ENCODE data around the gene PTPRE. TPM values are rescaled to one million over a fixed set of nuclear protein-coding genes. Genes with fewer than 3 reads are reported as not detected.

PTPRE gene
- polyA plus RNA-seq, 1 donor from 2014 or later: 4.1 TPM

GRCh38 chr10:127942811-127943210, 35.9 kb downstream of the PTPRE start:
- H2AFZ ChIP-seq (ENCODE audit: low read depth, low read length): no peak overlapping the region
- no peaks in the 10 kb centered on the region for H3F3A ChIP-seq (ENCODE audit: insufficient read depth, low read length, poor library complexity, severe bottlenecking)
- H3K9me2 ChIP-seq (ENCODE audit: insufficient read depth, low read length): no peaks in the 10 kb centered on the region
- H3K9ac ChIP-seq (ENCODE audit: low read length): no peak overlapping the region
- no peak for TF ChIP-seq SMC3 (conservative IDR thresholded peaks at IDR 0.05; ENCODE audit: poor library complexity)
- no peak for TF ChIP-seq EZH2 (IDR thresholded peaks at IDR 0.05; ENCODE audit: borderline replicate concordance, insufficient read depth, low read length, poor library complexity, severe bottlenecking)
- TF ChIP-seq, protein P1, sequence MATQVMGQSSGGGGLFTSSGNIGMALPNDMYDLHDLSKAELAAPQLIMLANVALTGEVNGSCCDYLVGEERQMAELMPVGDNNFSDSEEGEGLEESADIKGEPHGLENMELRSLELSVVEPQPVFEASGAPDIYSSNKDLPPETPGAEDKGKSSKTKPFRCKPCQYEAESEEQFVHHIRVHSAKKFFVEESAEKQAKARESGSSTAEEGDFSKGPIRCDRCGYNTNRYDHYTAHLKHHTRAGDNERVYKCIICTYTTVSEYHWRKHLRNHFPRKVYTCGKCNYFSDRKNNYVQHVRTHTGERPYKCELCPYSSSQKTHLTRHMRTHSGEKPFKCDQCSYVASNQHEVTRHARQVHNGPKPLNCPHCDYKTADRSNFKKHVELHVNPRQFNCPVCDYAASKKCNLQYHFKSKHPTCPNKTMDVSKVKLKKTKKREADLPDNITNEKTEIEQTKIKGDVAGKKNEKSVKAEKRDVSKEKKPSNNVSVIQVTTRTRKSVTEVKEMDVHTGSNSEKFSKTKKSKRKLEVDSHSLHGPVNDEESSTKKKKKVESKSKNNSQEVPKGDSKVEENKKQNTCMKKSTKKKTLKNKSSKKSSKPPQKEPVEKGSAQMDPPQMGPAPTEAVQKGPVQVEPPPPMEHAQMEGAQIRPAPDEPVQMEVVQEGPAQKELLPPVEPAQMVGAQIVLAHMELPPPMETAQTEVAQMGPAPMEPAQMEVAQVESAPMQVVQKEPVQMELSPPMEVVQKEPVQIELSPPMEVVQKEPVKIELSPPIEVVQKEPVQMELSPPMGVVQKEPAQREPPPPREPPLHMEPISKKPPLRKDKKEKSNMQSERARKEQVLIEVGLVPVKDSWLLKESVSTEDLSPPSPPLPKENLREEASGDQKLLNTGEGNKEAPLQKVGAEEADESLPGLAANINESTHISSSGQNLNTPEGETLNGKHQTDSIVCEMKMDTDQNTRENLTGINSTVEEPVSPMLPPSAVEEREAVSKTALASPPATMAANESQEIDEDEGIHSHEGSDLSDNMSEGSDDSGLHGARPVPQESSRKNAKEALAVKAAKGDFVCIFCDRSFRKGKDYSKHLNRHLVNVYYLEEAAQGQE (IDR thresholded peaks at IDR 0.05; ENCODE audit: borderline replicate concordance): no peak
- no peak for TF ChIP-seq RAD21 (conservative IDR thresholded peaks at IDR 0.05)
- H3K36me3 ChIP-seq (ENCODE audit: insufficient read depth, low read length): no peaks in the 10 kb centered on the region
- H3K4me2 ChIP-seq (ENCODE audit: low read length): no peak overlapping the region
- H4K20me1 ChIP-seq (ENCODE audit: insufficient read depth): no peaks in the 10 kb centered on the region
- no peaks in the 10 kb centered on the region for H3K79me2 ChIP-seq (replicated peaks; ENCODE audit: insufficient read depth, low read length)
- H3K27ac ChIP-seq (ENCODE audit: low read length): no peak overlapping the region
- H3K27me3 ChIP-seq (ENCODE audit: insufficient read depth, low read depth, low read length): no peaks in the 10 kb centered on the region
- no peak overlapping the region for H3K4me3 ChIP-seq (ENCODE audit: low read length)
- H3K9me3 ChIP-seq (ENCODE audit: low read length): no peaks in the 10 kb centered on the region

GRCh38 chr10:127943336-127943910, 36.5 kb downstream of the PTPRE start:
- TF ChIP-seq, protein P1 (IDR thresholded peaks at IDR 0.05; ENCODE audit: borderline replicate concordance): no peak
- TF ChIP-seq RAD21 (conservative IDR thresholded peaks at IDR 0.05) (no peak), TAF1 (IDR thresholded peaks at IDR 0.05; ENCODE audit: low read depth) (no peak), SMC3 (conservative IDR thresholded peaks at IDR 0.05; ENCODE audit: poor library complexity) (no peak), MXI1 (conservative IDR thresholded peaks at IDR 0.05; ENCODE audit: poor library complexity, severe bottlenecking) (no peak), EZH2 (IDR thresholded peaks at IDR 0.05; ENCODE audit: borderline replicate concordance, insufficient read depth, low read length, poor library complexity, severe bottlenecking) (no peak), EP300 (conservative IDR thresholded peaks at IDR 0.05; ENCODE audit: poor library complexity, severe bottlenecking) (no peak), POLR2AphosphoS5 (IDR thresholded peaks at IDR 0.05) (no peak)
- TF ChIP-seq, protein P2, sequence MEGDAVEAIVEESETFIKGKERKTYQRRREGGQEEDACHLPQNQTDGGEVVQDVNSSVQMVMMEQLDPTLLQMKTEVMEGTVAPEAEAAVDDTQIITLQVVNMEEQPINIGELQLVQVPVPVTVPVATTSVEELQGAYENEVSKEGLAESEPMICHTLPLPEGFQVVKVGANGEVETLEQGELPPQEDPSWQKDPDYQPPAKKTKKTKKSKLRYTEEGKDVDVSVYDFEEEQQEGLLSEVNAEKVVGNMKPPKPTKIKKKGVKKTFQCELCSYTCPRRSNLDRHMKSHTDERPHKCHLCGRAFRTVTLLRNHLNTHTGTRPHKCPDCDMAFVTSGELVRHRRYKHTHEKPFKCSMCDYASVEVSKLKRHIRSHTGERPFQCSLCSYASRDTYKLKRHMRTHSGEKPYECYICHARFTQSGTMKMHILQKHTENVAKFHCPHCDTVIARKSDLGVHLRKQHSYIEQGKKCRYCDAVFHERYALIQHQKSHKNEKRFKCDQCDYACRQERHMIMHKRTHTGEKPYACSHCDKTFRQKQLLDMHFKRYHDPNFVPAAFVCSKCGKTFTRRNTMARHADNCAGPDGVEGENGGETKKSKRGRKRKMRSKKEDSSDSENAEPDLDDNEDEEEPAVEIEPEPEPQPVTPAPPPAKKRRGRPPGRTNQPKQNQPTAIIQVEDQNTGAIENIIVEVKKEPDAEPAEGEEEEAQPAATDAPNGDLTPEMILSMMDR (IDR thresholded peaks at IDR 0.05; ENCODE audit: poor library complexity, severe bottlenecking): no peak
- no peaks in the 10 kb centered on the region for H4K20me1 ChIP-seq (ENCODE audit: insufficient read depth)

More at GRCh38 chr10:127943336-127943910, 36.5 kb downstream of the PTPRE start:
- Histone ChIP-seq H3K9me2 (ENCODE audit: insufficient read depth, low read length) (no peaks in the 10 kb centered on the region), H3K4me2 (ENCODE audit: low read length) (no peak overlapping the region), H3K79me2 (replicated peaks; ENCODE audit: insufficient read depth, low read length) (no peaks in the 10 kb centered on the region), H2AFZ (ENCODE audit: low read depth, low read length) (no peak overlapping the region), H3K27ac (ENCODE audit: low read length) (no peak overlapping the region), H3K36me3 (ENCODE audit: insufficient read depth, low read length) (no peaks in the 10 kb centered on the region), H3K4me3 (ENCODE audit: low read length) (no peak overlapping the region), H3F3A (ENCODE audit: insufficient read depth, low read length, poor library complexity, severe bottlenecking) (no peaks in the 10 kb centered on the region), H3K27me3 (ENCODE audit: insufficient read depth, low read depth, low read length) (no peaks in the 10 kb centered on the region), H3K9ac (ENCODE audit: low read length) (no peak overlapping the region), H3K9me3 (ENCODE audit: low read length) (no peaks in the 10 kb centered on the region)

Measured in neural cell (in vitro differentiated cells).